RWPE2 (cell line): ENCODE results near the gene KRT86.

Experiments
- ATAC-seq: fragments of 200-7000 bp; cut with Tn5 transposase; 3 replicates; pipeline ENCODE4 v1.9.1; 2021; ENCODE audit warnings: low read depth
- DNase-seq: peaks from one replicate; pipeline ENCODE4 v3.0.0-alpha.2; 2020; ENCODE audit warnings: low spot score
- H3K27ac ChIP-seq: fragments of 450-650 bp; 2 replicates; pipeline ENCODE4 v1.5.1; 2017; ENCODE audit warnings: mild to moderate bottlenecking; ENCODE audit not compliant: poor library complexity, severe bottlenecking
- H3K27me3 ChIP-seq: fragments of 250-450 bp; sonication (Bioruptor Pico); 2 replicates; pipeline ENCODE4 v1.5.1; 2021; ENCODE audit warnings: mild to moderate bottlenecking, moderate library complexity; ENCODE audit not compliant: insufficient read depth, poor library complexity, severe bottlenecking
- H3K36me3 ChIP-seq: fragments of 250-450 bp; sonication (Bioruptor Pico); 2 replicates; pipeline ENCODE4 v1.5.1; 2020; ENCODE audit warnings: low read depth, mild to moderate bottlenecking, moderate library complexity
- H3K4me1 ChIP-seq: fragments of 250-450 bp; sonication (Bioruptor Pico); 2 replicates; pipeline ENCODE4 v1.5.1; 2021; ENCODE audit warnings: mild to moderate bottlenecking, moderate library complexity; ENCODE audit not compliant: insufficient read depth, poor library complexity, severe bottlenecking
- H3K4me3 ChIP-seq: fragments of 250-450 bp; sonication (Bioruptor Pico); 2 replicates; pipeline ENCODE4 v1.5.1; 2021; ENCODE audit warnings: mild to moderate bottlenecking, moderate library complexity; ENCODE audit not compliant: severe bottlenecking
- H3K9me3 ChIP-seq: fragments of 250-450 bp; sonication (Bioruptor Pico); 2 replicates; pipeline ENCODE4 v1.5.1; 2021; ENCODE audit warnings: mild to moderate bottlenecking, moderate library complexity; ENCODE audit not compliant: severe bottlenecking
- TF ChIP-seq, protein P1 (sequence below): fragments of 450-650 bp; IDR thresholded peaks from one replicate; pipeline ENCODE4 v1.5.1; 2017; ENCODE audit warnings: mild to moderate bottlenecking, moderate library complexity; ENCODE audit not compliant: poor library complexity, severe bottlenecking

The KRT86 gene

DNA sequence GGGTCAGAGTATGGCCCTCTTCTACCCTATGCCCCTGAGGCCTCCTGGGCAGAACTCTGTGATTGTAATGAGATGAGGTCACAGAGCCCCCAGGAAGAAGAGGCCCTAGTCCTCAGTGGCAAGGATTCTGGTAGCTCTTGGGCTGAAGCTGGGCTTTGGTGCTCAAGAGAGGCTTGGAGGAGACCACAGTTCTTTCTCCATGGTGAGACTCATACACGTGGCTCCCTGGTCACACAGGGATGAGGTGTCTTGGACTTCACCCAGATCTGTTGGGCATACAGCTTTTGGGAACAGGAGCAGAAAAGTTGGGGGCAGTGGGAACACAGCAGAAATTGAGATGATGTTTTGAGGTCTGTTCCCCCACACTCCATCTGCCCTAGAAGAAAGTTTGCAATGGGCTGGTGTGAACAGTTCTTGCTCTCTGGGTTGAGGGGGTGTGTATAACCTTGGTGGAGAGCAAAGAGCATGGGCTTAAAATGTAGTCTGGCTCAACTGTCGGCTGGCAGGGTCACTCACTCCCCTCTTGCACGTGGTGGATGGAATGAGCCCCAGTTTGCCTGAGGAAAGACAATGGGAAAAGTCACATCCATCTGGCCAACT is at the start of gene KRT86:
Gene KRT86 (plus strand): TSS at position 125 of the 600 bp plus-strand sequence. CDS start 27,272 bp downstream, outside the sequence.
- no peak for DNase-seq
- H3K4me3 ChIP-seq: no peak within 1 kb of the TSS
- H3K27ac ChIP-seq: no peak within 1 kb of the TSS
- H3K27me3 ChIP-seq: no peaks in the 10 kb centered on the region
- TF ChIP-seq, protein P1, sequence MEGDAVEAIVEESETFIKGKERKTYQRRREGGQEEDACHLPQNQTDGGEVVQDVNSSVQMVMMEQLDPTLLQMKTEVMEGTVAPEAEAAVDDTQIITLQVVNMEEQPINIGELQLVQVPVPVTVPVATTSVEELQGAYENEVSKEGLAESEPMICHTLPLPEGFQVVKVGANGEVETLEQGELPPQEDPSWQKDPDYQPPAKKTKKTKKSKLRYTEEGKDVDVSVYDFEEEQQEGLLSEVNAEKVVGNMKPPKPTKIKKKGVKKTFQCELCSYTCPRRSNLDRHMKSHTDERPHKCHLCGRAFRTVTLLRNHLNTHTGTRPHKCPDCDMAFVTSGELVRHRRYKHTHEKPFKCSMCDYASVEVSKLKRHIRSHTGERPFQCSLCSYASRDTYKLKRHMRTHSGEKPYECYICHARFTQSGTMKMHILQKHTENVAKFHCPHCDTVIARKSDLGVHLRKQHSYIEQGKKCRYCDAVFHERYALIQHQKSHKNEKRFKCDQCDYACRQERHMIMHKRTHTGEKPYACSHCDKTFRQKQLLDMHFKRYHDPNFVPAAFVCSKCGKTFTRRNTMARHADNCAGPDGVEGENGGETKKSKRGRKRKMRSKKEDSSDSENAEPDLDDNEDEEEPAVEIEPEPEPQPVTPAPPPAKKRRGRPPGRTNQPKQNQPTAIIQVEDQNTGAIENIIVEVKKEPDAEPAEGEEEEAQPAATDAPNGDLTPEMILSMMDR: no peak
- H3K36me3 ChIP-seq: no peaks in the 10 kb centered on the region
- H3K4me1 ChIP-seq: peaks cover 17% of the 10 kb centered on the region
- ATAC-seq: no peak
- H3K9me3 ChIP-seq: no peaks in the 10 kb centered on the region

DNA sequence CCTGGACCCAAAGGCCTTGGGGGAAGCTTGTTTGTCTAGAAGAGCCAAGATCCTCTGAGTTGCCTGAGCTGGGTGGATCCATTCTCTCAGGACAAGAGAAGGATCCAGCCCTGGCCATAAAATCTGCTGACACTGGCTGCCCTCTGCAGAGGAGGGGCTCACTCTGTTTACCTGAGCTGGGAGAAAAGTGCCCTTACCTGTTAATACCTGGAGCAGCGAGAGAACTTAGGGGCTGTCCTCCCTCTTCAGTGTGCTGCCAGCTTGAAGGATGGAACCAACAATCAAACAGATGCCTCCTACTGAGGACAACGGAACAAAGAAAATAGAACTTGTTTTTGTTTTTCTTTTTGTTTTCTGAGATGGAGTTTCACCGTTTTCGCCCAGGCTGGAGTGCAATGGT is 48.7 kb upstream of the KRT86 start:
- no peaks in the 10 kb centered on the region for H3K36me3 ChIP-seq
- ATAC-seq (no peak), DNase-seq (peak; percentile 9)
- H3K9me3 ChIP-seq: peaks cover 3% of the 10 kb centered on the region
- TF ChIP-seq, protein P1: no peak
- no peak overlapping the region for H3K4me3 ChIP-seq
- peaks cover 46% of the 10 kb centered on the region for H3K4me1 ChIP-seq
- H3K27me3 ChIP-seq: no peaks in the 10 kb centered on the region
- H3K27ac ChIP-seq: no peak overlapping the region

- H3K4me3 ChIP-seq: no peak overlapping the region
- no peaks in the 10 kb centered on the region for H3K27me3 ChIP-seq
- no peak for DNase-seq
- peaks cover 48% of the 10 kb centered on the region for H3K4me1 ChIP-seq
- no peaks in the 10 kb centered on the region for H3K36me3 ChIP-seq
- ATAC-seq: no peak
- peaks cover 3% of the 10 kb centered on the region for H3K9me3 ChIP-seq
- TF ChIP-seq, protein P1: no peak
- H3K27ac ChIP-seq: peak overlapping the region; percentile 7
Observed at GRCh38 chr12:52226446-52226845, 48.0 kb upstream of the KRT86 start.

GRCh38 chr12:52227606-52228166 is 46.8 kb upstream of the KRT86 start:
- H3K36me3 ChIP-seq: no peaks in the 10 kb centered on the region
- H3K27me3 ChIP-seq: no peaks in the 10 kb centered on the region
- peaks cover 52% of the 10 kb centered on the region for H3K4me1 ChIP-seq
- no peak for ATAC-seq
- peaks cover 3% of the 10 kb centered on the region for H3K9me3 ChIP-seq
- no peak overlapping the region for H3K27ac ChIP-seq
- no peak for DNase-seq
- no peak overlapping the region for H3K4me3 ChIP-seq
- TF ChIP-seq, protein P1: no peak

GRCh38 chr12:52228366-52228765 is 46.1 kb upstream of the KRT86 start:
- no peaks in the 10 kb centered on the region for H3K27me3 ChIP-seq
- peaks cover 3% of the 10 kb centered on the region for H3K36me3 ChIP-seq
- H3K27ac ChIP-seq: peak overlapping the region; percentile 99
- ATAC-seq (no peak), DNase-seq (no peak)
- TF ChIP-seq, protein P1: no peak
- peaks cover 3% of the 10 kb centered on the region for H3K9me3 ChIP-seq
- no peak overlapping the region for H3K4me3 ChIP-seq
- peaks cover 46% of the 10 kb centered on the region for H3K4me1 ChIP-seq
